DMS53 treated with DMSO at 0.1 percent for 48 hours (cell line): ENCODE measurements around the gene ADSS1.
A peak's percentile ranks its signal among the peaks of the same experiment; 100 is the strongest.

Experiments used
- DNase-seq: peaks from one replicate; lab custom pipeline; 2025; ENCODE audit not compliant: unreplicated experiment; lab: John Stamatoyannopoulos, UW

ADSS1 gene

DNA sequence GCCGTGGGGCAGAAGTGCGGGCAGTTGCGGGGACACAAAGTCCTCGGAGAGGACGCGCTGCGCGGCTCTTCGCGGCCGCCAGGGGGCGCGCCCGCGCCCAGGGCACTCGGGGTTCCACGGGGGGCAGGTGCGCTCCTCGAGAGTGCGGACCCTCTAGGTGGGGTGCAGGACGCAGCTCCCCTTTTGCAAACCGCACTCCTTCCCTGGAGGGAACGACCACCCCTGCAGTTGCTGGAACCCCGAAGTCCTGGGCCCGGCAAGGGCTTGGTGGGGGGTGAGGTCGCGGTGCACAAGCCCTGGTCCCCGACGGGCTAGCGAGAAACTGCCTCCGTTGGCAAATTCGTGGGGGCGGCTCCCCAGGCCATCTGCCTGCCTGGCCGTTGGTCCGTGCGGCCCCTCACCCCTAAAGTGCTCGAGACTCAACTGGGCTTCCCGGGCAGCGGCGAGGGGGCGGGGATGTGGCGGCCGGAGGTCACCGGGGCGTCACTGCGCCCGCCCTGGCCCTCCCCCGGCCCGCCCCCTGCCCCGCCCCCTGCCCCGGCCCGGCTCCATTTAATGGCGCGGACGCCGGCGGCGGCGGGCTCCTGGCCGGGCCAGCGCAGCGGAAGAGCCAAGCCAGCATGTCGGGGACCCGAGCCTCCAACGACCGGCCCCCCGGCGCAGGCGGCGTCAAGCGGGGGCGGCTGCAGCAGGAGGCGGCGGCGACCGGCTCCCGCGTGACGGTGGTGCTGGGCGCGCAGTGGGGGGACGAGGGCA lies at the start of gene ADSS1:
Gene ADSS1 (plus strand): TSS at position 579 of the 756 bp plus-strand sequence. CDS start 42 bp downstream, at position 621.
- no peak for DNase-seq

DNA sequence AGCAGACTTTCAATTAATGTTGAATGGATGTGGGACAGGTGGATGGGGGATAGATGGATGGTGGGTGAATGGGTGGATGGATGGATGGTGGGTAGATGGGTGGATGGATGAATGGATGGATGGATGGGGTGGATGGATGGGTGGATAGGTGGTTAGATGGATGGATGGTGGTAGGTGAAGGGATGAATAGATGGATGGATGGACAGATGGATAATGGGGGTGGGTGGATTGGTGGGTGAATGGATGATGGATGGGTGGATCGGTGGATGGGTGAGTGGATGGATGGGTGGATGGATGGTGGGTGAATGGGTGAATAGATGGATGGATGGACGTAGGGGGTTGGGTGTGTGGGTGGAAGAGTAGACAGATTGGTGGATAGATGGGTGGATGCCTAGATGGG lies 48.6 kb upstream of the ADSS1 start:
- DNase-seq, result no peak

GRCh38 chr14:104676130-104676693 lies 47.8 kb upstream of the ADSS1 start:
- no peak for DNase-seq

- DNase-seq, result no peak
Measured at GRCh38 chr14:104676694-104677511, 47.1 kb upstream of the ADSS1 start.

DNA sequence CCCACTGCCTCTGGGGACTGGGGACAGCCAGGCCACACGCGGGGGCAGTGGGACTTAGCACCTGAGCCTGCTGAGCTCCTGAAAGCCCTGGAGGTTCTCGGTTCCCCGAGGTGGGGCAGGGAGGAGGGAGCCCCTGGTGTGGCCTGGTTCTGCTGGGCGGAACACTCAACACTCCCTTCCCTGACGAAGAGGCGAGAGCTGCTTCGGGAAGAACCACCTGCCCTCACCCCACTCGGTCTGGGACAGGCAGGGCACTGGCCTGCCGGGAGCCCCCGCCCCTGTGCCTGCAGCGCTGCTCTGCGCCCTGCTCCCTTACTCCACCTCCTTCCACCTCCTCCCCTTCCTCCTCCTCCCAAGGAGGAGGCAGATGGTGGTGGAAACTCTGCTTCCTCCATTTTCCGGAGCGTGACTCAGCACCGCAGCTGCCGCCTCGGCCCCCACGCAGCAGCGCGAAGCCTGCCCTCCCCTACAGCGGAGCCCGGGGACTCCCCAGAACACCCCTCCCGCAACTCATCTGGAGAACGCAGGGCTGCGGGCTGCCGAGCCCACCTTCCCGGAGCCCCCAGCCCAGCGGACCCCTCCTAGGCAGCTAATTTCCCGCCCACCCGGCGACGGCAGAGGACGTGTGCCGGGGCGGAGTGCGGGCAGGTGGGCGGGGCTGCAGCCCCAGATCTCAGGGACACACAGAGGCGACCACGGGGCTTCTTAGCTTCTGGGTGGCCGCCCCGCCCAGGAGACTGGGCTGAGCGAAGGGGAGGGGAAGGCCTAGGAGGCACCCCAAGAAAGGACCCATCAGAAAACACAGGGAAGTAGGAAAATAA lies 46.3 kb upstream of the ADSS1 start:
- DNase-seq, result peak; percentile 47

GRCh38 chr14:104678346-104678745 lies 45.7 kb upstream of the ADSS1 start:
- no peak for DNase-seq

DNA sequence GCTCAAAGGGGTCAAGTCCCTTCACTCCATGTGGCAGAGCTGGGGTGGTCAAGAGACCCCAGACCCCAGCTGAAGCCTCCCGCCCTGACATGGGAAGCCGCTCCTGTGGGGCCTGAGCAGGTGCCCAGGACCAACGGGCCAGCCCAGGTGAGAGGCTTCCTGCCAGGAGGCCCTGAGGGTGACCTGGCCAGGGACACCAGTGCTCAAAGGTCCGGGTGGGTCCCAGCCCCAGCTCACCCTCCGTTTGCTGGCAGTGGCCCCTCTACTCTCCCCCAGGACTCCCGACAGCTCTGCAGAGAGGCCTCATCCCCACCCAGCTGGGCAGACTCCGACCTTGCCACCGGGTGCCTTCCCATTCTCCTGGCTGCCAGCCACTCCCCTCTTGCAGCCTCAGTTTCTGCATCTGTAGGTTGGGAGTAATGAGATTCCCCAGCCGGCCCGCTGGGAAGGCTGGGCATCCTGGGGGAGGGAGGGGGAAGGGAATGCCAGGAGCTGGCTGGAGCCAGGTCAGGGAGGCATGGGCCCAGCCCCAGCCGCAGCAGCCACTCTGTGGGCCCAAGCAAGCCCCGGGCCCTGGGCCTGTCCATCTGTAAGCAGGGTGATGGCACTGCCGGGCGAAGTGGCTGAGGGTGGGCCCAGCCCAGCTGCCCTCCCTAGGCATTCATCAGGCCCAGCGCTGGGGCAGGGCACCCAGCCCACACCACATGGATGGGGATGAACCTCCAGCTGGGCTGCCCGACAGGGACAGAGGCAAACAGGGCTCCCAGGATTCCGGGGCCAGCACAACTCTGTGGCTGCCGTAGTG lies 44.9 kb upstream of the ADSS1 start:
- DNase-seq, result no peak

DNA sequence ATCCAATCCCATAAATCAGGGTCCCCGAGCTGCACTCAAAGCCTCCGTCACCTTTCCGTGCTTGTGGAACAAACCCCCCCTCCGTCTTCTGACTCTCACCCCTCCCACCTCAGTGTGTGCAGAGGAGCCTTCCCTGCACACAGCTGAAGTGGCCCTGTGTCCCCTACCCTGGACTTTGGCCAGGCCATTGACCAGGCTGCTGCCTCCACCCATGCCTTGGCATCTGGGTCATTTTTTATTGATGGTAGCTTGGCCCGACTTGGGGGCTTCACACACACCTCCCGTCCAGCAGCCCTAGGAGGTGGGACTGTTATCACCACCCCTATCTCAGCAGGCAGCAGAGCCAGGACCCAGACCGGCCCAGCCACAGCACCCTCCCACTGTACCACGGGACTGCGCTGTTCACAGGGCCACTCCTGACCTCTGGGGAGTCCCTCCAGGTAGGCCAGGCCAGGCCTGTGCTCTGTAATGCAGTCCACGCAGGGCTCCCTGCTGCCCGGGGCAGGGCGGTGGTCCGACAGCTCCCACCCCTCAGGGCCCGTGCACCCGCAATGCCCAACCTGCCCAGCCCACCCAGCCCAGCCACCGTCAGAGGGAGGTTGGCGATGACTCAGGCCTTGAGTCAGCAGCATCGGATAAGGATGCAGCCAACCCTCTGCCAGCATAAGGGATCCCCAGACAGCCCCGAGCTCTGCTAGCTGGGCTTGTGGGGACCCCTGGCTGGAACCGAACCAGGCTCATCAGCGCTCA lies 43.8 kb upstream of the ADSS1 start:
- DNase-seq, result no peak

DNA sequence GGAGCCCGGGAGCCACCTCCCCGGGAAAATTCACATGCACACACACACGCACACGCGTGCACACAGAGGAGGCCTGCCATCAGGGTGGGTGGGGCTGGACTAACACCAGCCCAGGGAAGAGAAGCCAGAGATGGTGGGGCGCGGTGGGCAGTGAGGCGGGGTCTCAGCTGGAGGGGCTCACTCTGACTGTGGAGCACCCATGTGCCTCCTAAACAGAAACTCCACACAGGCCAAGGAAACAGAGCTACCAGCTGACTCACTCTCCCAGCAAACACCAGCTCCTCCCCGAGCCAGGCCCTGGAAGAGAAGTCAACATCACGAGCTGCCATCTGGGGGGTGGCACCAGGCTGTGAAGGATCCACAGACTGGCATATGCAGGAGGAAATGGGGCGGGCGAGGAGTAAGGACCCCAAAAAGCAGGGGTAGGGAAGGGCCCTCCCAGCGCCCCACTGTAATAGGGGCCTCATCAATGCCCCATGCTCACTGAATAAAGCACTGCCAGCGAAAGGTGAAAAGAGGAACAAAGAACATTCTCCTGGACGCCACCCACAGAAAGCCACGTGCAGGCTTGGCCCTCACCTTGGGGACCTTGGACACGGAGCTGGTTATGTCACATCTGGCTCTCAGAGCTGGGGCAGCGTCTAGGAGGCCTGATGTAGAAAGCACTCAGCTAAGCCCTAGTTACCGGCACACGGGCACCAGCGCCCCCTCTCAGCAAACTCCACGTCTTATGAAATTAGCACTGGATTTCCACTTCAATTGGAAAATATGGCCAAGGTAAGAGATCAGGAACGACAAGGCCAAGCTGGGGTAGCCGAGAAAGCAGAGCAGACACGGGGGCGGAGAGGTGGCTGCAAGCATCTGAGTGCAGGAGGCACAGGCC lies 43.0 kb upstream of the ADSS1 start:
- DNase-seq, result peak; percentile 2

DNA sequence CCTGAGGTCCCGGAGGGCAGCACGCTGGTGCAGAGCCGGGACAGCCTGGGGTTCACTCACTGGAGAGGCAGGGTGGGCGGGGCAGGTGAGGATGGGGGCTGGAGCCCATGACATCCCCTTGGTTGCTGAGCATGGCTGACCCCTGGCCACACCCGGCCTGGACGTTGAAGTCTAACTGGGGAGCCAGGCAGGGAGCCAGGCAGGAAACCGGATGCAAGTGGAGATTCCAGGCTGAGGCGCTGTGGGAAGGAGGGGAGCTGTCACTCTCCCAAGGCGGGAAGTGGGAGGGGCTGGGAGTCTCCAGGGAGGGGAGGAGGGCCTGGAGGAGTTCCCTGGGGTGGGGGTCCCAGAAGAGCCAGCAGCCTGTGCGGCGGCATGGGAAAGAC lies 42.3 kb upstream of the ADSS1 start:
- no peak for DNase-seq

GRCh38 chr14:104682107-104682593 lies 41.9 kb upstream of the ADSS1 start:
- no peak for DNase-seq

DNA sequence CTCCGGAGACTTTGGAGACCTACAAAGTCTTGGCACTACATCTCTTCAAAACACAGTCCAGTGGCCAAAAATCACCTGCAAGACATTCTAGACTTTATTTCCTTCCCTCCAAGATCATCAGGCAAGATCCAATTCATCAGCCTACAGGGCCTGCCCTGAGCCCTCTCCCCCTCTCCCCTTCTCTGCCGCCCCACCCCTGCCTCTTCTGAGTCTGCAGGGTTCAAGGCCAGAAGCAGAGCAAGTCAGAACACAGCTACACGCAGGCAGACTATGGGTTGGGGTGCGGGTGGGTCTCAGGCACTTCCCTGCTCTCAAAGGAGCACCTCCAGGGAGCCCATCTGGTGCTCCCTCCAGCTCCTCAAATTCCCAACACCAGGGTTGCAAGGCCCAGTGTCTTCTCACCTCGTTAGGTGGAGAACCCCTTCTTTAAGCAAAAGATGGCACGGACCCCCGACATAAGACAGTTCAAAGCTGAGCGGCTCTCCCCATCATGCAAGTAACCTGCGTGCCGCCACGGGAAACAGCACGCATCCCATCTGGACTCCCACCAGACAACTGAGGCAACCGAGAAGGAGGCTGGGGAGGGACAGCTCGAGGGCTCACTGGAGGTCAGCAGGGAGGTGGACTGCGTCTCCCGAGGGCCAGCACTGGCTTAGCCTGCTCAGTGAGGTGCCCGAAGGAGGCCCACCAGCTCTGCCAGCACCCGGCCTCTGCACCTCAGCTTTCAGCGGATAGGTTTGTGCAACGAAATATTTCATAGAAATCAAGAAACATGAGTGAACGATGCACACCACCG lies 40.2 kb upstream of the ADSS1 start:
- DNase-seq, result no peak

- no peak for DNase-seq
Measured at GRCh38 chr14:104684449-104684821, 39.6 kb upstream of the ADSS1 start.

GRCh38 chr14:104685216-104685997 lies 38.6 kb upstream of the ADSS1 start:
- no peak for DNase-seq

DNA sequence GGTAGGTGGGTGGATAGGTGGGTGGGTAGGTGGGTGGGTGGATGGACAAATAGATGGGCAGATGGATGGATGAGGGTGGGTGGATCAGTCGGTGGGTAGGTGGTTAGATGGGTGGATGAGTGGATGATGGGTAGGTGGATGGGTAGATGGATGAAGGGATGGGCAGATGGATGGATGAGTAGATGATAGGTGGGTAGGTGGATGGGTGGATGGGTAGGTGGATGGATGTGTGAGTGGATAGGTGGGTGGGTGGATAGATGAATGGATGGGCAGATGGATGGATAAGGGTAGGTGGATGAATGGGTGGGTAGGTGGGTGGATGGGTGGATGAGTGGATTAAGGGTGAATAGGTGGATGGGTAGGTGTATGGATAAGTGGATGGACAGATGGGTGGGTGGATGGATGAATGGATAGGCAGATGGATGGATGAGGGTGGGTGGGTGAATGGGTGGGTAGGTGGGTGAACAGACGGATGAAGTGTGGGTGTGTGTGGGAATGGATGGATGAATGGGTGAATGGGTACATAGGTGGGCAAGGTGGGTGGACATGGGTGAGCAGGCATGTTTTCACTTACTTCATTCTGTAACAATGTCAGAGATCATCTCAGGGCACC lies 37.9 kb upstream of the ADSS1 start:
- DNase-seq, result no peak
